Measurements from ENCODE around the gene CNIH1. TPM values are rescaled to one million over a fixed set of nuclear protein-coding genes. Genes with fewer than 3 reads are reported as not detected.

Gene CNIH1
- total RNA-seq = 173 TPM

DNA sequence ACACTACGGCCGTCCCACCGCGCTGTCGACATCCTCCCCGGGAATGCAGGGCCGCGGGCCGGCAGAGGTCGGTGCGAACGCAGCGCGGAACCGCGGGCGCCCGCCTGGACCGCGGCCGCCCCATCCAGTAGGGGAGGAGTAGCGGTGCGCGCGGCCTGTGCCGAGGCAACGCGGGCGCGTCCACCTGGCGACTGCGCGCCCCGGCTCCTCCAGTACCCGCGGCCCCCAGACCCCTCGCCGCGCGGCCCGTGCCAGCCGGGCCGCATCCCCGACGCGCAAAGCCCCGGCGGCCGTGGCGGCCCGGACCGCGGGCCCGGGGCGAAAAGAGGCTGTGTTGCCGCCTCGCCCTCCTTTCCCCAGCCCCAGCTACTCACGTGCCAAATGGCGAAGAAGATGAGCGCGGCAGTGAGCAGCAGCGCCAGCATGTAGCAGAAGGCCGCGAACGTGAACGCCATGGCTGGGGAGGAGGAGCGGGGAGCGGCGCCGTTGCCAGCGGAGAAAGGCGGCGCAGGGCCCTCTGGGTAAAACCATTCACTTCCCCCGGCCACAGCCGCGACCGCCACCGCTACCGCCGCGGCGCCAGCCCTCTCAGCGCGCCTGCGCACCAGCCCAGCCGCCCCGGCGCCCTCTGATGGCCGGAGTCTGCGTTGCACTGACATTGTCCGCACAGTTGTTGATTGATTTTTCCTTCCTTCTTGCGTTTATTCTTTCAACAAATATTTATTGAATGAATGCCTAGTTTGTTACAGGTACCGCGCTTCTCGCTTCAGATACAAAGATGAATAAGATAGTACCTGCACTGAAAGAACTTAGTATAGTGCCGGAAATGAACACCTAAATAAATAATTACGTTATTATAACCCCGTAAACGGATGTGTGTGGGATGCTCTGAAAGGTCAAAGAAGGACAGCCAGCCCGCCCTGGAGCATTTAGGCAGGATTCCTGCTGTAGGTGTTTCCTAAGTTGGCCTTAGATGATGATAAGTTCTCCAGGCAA is at the start of gene CNIH1:
TSS of gene CNIH1 (minus strand) at position 502 of the 996 bp plus-strand sequence. CDS start at position 455, 47 bp downstream.
- DNase-seq (ENCODE audit: low spot score in 2 of 2) = peak; percentile 44 to 94
- intact Hi-C loops (cut with DNase I) = loop anchor here (1.0 kb wide), 2 partner anchors 44 to 47 kb away; partner anchors contain the start of genes CDKN3 and GMFB
- TF ChIP-seq, protein P1, sequence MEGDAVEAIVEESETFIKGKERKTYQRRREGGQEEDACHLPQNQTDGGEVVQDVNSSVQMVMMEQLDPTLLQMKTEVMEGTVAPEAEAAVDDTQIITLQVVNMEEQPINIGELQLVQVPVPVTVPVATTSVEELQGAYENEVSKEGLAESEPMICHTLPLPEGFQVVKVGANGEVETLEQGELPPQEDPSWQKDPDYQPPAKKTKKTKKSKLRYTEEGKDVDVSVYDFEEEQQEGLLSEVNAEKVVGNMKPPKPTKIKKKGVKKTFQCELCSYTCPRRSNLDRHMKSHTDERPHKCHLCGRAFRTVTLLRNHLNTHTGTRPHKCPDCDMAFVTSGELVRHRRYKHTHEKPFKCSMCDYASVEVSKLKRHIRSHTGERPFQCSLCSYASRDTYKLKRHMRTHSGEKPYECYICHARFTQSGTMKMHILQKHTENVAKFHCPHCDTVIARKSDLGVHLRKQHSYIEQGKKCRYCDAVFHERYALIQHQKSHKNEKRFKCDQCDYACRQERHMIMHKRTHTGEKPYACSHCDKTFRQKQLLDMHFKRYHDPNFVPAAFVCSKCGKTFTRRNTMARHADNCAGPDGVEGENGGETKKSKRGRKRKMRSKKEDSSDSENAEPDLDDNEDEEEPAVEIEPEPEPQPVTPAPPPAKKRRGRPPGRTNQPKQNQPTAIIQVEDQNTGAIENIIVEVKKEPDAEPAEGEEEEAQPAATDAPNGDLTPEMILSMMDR (IDR thresholded peaks at IDR 0.05) = peak; percentile 89 to 97 (median 95)
- Histone ChIP-seq H3K36me3 (no peaks in the 10 kb centered on the region), H3K4me1 (peaks cover 0 to 5% of the 10 kb centered on the region in 2 donors), H3K27me3 (no peaks in the 10 kb centered on the region), H3K27ac (peak within 1 kb of the TSS; percentile 82 to 94), H3K9me3 (no peaks in the 10 kb centered on the region), H3K4me3 (peak within 1 kb of the TSS; percentile 66 to 82)

DNA sequence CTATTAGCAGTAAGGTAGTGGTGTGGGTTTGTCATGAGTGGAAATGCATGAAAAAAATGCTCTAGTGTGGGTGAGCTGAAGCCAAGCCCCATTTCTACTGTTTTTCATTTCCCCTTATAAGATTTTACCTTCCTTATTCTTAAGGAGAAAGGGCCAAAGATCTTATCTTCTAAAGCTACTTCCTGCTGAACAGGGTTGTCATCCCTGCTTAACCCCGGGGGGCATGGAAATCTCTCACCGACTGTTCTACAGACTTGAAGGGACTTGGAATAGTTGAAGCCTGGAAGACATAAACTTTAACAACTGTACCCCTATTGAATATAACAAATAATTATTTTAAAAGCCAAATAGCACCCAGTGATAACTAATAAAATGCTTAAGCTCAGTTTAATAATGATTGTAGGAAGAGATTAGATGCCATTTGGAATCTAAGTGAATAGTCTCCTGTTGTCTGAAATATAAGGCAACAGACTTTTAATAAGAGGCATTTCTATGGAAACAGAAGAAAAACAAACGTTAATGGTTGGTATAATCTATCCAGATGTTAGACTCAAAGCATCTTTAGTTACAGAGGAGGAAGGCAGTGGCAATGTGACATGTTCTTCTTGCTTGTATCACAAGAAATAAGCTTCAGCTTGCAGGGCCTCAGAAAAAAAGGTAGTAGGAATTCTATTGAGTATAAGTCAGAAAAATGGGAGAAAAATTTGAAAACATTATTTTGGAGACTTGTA is 49.4 kb upstream of the CNIH1 start:
- no peaks in the 10 kb centered on the region for H3K9me3 ChIP-seq
- peaks cover 0 to 16% of the 10 kb centered on the region in 2 donors for H3K4me1 ChIP-seq
- no peak for DNase-seq (ENCODE audit: low spot score in 2 of 2)
- intact Hi-C loops (cut with DNase I) = no loop called here
- no peaks in the 10 kb centered on the region for H3K27me3 ChIP-seq
- no peak overlapping the region for H3K4me3 ChIP-seq
- TF ChIP-seq, protein P1 (IDR thresholded peaks at IDR 0.05) = no peak
- H3K36me3 ChIP-seq = no peaks in the 10 kb centered on the region
- H3K27ac ChIP-seq = no peak overlapping the region

DNA sequence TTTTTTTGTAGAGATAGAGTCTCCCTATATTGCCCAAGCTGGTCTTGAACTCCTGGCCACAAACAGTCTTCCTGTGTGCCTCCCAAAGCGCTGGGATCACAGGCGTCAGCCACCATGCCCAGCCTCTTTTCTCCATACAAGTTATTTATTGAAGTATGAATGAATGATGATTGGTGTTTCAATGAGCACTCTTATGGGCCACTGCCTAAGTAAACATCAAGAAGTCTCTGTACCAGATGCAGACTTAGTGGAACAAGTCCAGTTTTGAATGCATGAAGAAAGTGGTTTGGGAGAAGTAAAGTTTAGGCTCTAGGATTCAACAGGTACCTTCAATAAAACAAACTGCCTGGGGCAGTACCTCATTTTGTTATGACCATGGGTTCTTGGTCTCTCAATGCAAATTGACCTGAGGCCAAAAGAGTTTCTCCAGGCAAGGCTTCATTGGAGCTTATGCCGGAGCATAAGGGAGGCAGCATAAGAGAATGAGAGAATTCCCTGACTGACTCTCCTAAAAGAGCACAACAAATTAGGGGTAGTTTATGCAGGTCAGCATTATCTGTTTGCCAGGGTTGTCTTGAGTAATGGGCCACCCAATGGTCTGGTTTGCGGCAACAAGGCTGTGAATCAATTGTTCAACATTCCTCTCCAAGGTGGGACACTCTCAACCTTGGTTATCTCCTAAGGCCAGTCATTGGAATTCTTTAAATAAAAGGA is 48.7 kb upstream of the CNIH1 start:
- no peak for DNase-seq (ENCODE audit: low spot score in 2 of 2)
- intact Hi-C loops (cut with DNase I) = no loop called here
- H3K4me1 ChIP-seq = peaks cover 0 to 17% of the 10 kb centered on the region in 2 donors
- no peaks in the 10 kb centered on the region for H3K9me3 ChIP-seq
- TF ChIP-seq, protein P1 (IDR thresholded peaks at IDR 0.05) = no peak
- peak overlapping the region; percentile 96 to 99 for H3K27ac ChIP-seq
- H3K36me3 ChIP-seq = no peaks in the 10 kb centered on the region
- peak overlapping the region; percentile 46 to 84 for H3K4me3 ChIP-seq
- H3K27me3 ChIP-seq = no peaks in the 10 kb centered on the region

DNA sequence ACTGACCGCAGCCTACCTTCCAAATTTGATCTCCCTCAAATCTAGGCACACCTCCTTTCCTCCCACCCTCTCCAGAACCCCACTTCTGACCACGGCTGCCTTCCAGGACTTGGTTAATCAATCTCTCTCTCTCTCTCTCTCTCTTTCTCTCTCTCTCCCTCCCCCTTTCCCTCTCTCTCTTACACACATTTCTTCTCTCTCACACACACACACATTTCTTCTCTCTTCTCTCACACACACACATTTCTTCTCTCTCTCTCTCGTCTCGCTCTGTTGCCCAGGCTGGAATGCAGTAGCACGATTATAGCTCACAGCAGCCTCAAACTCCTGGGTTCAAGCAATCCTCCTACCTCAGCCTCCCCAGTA is 48.1 kb upstream of the CNIH1 start:
- Histone ChIP-seq H3K27ac (peak overlapping the region; percentile 96 to 99), H3K9me3 (no peaks in the 10 kb centered on the region), H3K4me1 (peaks cover 0 to 20% of the 10 kb centered on the region in 2 donors), H3K36me3 (no peaks in the 10 kb centered on the region), H3K27me3 (no peaks in the 10 kb centered on the region), H3K4me3 (peak overlapping the region; percentile 46 to 84)
- intact Hi-C loops (cut with DNase I) = no loop called here
- no peak for DNase-seq (ENCODE audit: low spot score in 2 of 2)
- TF ChIP-seq, protein P1 (IDR thresholded peaks at IDR 0.05) = peak in 1 of 3 experiments; percentile 0

All from ascending aorta (tissue), 2 donors.